ENCODE results near the gene RTN4RL2. TPM values are rescaled to one million over a fixed set of nuclear protein-coding genes. Genes with fewer than 3 reads are reported as not detected.
A peak's percentile ranks its signal among the peaks of the same experiment; 100 is the strongest.

Gene RTN4RL2
- total RNA-seq, 4 donors from 2014 or later: 0.12 to 2.3 (median 0.27) TPM; not detected in 1

- H3K36me3 ChIP-seq: peaks cover 0 to 22% of the 10 kb centered on the region in 2 donors
- peak overlapping the region; percentile 96 to 99 (median 98) for H3K27ac ChIP-seq
- no peak for TF ChIP-seq CTCF (IDR thresholded peaks at IDR 0.05)
- TF ChIP-seq POLR2A (IDR thresholded peaks at IDR 0.05): no peak
- no peak for TF ChIP-seq EP300 (IDR thresholded peaks at IDR 0.05)
- TF ChIP-seq POLR2AphosphoS5 (IDR thresholded peaks at IDR 0.05): no peak
- WGBS, 2 donors (ENCODE audit: low coverage in 1 of 2): 15 to 36% methylated on average over 7 to 11 of the region's 16 CpGs
- no peaks in the 10 kb centered on the region for H3K27me3 ChIP-seq
- ATAC-seq: no peak
- peak overlapping the region; percentile 59 to 66 for H3K4me3 ChIP-seq
- no peaks in the 10 kb centered on the region for H3K9me3 ChIP-seq
- peaks cover 18 to 81% (median 45%) of the 10 kb centered on the region in 3 donors for H3K4me1 ChIP-seq
These were observed 33.8 kb upstream of the RTN4RL2 start for GRCh38 chr11:57426439-57426928.

GRCh38 chr11:57426929-57427726, 33.2 kb upstream of the RTN4RL2 start, which contains the start of gene SLC43A3:
Gene SLC43A3 (minus strand): TSS chr11:57427121. CDS start chr11:57426172, 949 bp downstream.
- 1 to 4% methylated on average over 17 to 36 of the region's 39 CpGs for WGBS, 2 donors (ENCODE audit: low coverage in 1 of 2)
- Histone ChIP-seq H3K36me3 (peaks cover 0 to 21% of the 10 kb centered on the region in 2 donors), H3K4me3 (peak within 1 kb of the TSS; percentile 59 to 66), H3K27ac (peak within 1 kb of the TSS; percentile 96 to 99 (median 98)), H3K4me1 (peaks cover 18 to 85% (median 45%) of the 10 kb centered on the region in 3 donors), H3K9me3 (no peaks in the 10 kb centered on the region), H3K27me3 (no peaks in the 10 kb centered on the region)
- TF ChIP-seq POLR2AphosphoS5 (IDR thresholded peaks at IDR 0.05) (peak; percentile 86), POLR2A (IDR thresholded peaks at IDR 0.05) (peak; percentile 45 to 50), EP300 (IDR thresholded peaks at IDR 0.05) (no peak), CTCF (IDR thresholded peaks at IDR 0.05) (no peak)
- ATAC-seq: peak; percentile 62

- Histone ChIP-seq H3K4me1 (peaks cover 18 to 86% (median 45%) of the 10 kb centered on the region in 3 donors), H3K4me3 (peak overlapping the region in 1 of 2 donors; percentile 66), H3K27ac (peak overlapping the region; percentile 96 to 99 (median 98))
These were observed 32.6 kb upstream of the RTN4RL2 start for GRCh38 chr11:57427727-57428082.

GRCh38 chr11:57428643-57429042, 31.7 kb upstream of the RTN4RL2 start:
- no peak overlapping the region for H3K4me3 ChIP-seq
- peak overlapping the region; percentile 96 to 99 (median 98) for H3K27ac ChIP-seq
- peaks cover 18 to 78% (median 45%) of the 10 kb centered on the region in 3 donors for H3K4me1 ChIP-seq
- H3K9me3 ChIP-seq: no peaks in the 10 kb centered on the region
- 67 to 85% methylated on average over 1 to 5 of the region's 5 CpGs for WGBS, 2 donors (ENCODE audit: low coverage in 1 of 2)
- no peaks in the 10 kb centered on the region for H3K27me3 ChIP-seq
- ATAC-seq: no peak
- H3K36me3 ChIP-seq: peaks cover 0 to 6% of the 10 kb centered on the region in 2 donors
- TF ChIP-seq EP300 (IDR thresholded peaks at IDR 0.05) (no peak), POLR2AphosphoS5 (IDR thresholded peaks at IDR 0.05) (no peak), CTCF (IDR thresholded peaks at IDR 0.05) (no peak), POLR2A (IDR thresholded peaks at IDR 0.05) (no peak)

More at GRCh38 chr11:57427727-57428082, 32.6 kb upstream of the RTN4RL2 start:
- no peak for TF ChIP-seq EP300 (IDR thresholded peaks at IDR 0.05)
- no peak for TF ChIP-seq POLR2A (IDR thresholded peaks at IDR 0.05)
- TF ChIP-seq CTCF (IDR thresholded peaks at IDR 0.05): no peak
- no peak for TF ChIP-seq POLR2AphosphoS5 (IDR thresholded peaks at IDR 0.05)
- Histone ChIP-seq H3K36me3 (peaks cover 0 to 16% of the 10 kb centered on the region in 2 donors), H3K27me3 (no peaks in the 10 kb centered on the region), H3K9me3 (no peaks in the 10 kb centered on the region)
- ATAC-seq: peak; percentile 46
- 16 to 44% methylated on average over 1 to 7 of the region's 8 CpGs for WGBS, 2 donors (ENCODE audit: low coverage in 1 of 2)

Measured in gastroesophageal sphincter (tissue), 4 donors.